PC-9 (cell line): ENCODE measurements around the gene LGI2. TPM values are rescaled to one million over a fixed set of nuclear protein-coding genes. Genes with fewer than 3 reads are reported as not detected.

Source experiments
- BruUV-seq: library from RNA; stranded (reverse); fragments of 400-500 nt; replicated peaks from 2 replicates; lab custom pipeline; 2021; lab: Mats Ljungman, UMichigan
- CTCF ChIA-PET: fragments of 300-600 bp; sonication (Branson Sonifier 250); formaldehyde crosslinking; loops from one replicate; lab custom pipeline; 2022; ENCODE audit warnings: antibody characterized with exemption; lab: Charles Lee
- POLR2A ChIA-PET: fragments of 300-600 bp; sonication (Branson Sonifier 250); formaldehyde crosslinking; loops from one replicate; lab custom pipeline; 2022; ENCODE audit warnings: antibody characterized with exemption; ENCODE audit not compliant: unreplicated experiment; lab: Charles Lee
- DNase-seq, 2 experiments: peaks; one replicate each; pipeline versions ENCODE4 v3.0.0 to v3.0.0-alpha.2; 2015 to 2022; ENCODE audit warnings: mixed read lengths in 1 of 2
- H2AFZ ChIP-seq: fragments of 200-600 bp; sonication (generic); 2 replicates; pipeline ENCODE4 v1.8.1; 2017; ENCODE audit warnings: antibody characterized with exemption
- H3F3A ChIP-seq: fragments of 200-600 bp; sonication (generic); 2 replicates; pipeline ENCODE4 v1.8.1; 2017; ENCODE audit warnings: antibody characterized with exemption, mild to moderate bottlenecking, low read depth; ENCODE audit not compliant: insufficient read depth
- H3K27ac ChIP-seq: fragments of 200-600 bp; sonication (generic); 2 replicates; pipeline ENCODE4 v1.6.1; 2016; ENCODE audit warnings: mixed run types
- H3K27me3 ChIP-seq: fragments of 200-600 bp; sonication (generic); 2 replicates; pipeline ENCODE4 v1.6.1; 2016; ENCODE audit warnings: low read depth, mixed run types; ENCODE audit not compliant: insufficient read depth
- H3K36me3 ChIP-seq: fragments of 200-600 bp; sonication (generic); 2 replicates; pipeline ENCODE4 v1.6.1; 2016; ENCODE audit warnings: low read depth, mixed run types
- H3K4me1 ChIP-seq: fragments of 200-600 bp; sonication (generic); replicated peaks from 2 replicates; pipeline ENCODE4 v1.6.1; 2016; ENCODE audit warnings: mixed run types; ENCODE audit not compliant: insufficient read depth
- H3K4me2 ChIP-seq: fragments of 200-600 bp; sonication (generic); 2 replicates; pipeline ENCODE4 v1.6.1; 2017; ENCODE audit warnings: mixed run types
- H3K4me3 ChIP-seq: fragments of 200-600 bp; sonication (generic); 2 replicates; pipeline ENCODE4 v1.6.1; 2016; ENCODE audit warnings: mixed run types
- H3K79me2 ChIP-seq: fragments of 200-600 bp; sonication (generic); 2 replicates; pipeline ENCODE4 v1.6.1; 2017; ENCODE audit warnings: low read depth, mixed run types
- H3K9me2 ChIP-seq: fragments of 200-600 bp; sonication (generic); 2 replicates; pipeline ENCODE4 v1.8.1; 2017; ENCODE audit warnings: mild to moderate bottlenecking; ENCODE audit not compliant: insufficient read depth
- H3K9me3 ChIP-seq: fragments of 200-600 bp; sonication (generic); 2 replicates; pipeline ENCODE4 v1.8.1; 2016; ENCODE audit warnings: low read depth; ENCODE audit not compliant: insufficient read depth
- H4K20me1 ChIP-seq: fragments of 200-600 bp; sonication (generic); 2 replicates; pipeline ENCODE4 v1.8.1; 2017; ENCODE audit not compliant: insufficient read depth
- CTCF ChIP-seq: fragments of 200-600 bp; sonication (generic); conservative IDR thresholded peaks from 2 replicates; pipeline ENCODE4 v1.6.1; 2017; ENCODE audit warnings: mixed run types, antibody characterized with exemption, mild to moderate bottlenecking, moderate library complexity
- EZH2 ChIP-seq: fragments of 200-600 bp; sonication (generic); IDR thresholded peaks from 2 replicates; pipeline ENCODE4 v1.8.0; 2017; ENCODE audit warnings: antibody characterized with exemption, low read depth
- intact Hi-C: fragments of 100-400 bp; cut with micrococcal nuclease; formaldehyde crosslinking; loops from one replicate; pipeline ENCODE4 v1.10.0; 2022; ENCODE audit not compliant: unreplicated experiment
- total RNA-seq: library from RNA; stranded (reverse); gene quantifications from 2 replicates; pipeline ENCODE4 v1.2.3, GENCODE V29; 2021

The LGI2 gene
- total RNA-seq, 1 experiment from 2014 or later: not detected

DNA sequence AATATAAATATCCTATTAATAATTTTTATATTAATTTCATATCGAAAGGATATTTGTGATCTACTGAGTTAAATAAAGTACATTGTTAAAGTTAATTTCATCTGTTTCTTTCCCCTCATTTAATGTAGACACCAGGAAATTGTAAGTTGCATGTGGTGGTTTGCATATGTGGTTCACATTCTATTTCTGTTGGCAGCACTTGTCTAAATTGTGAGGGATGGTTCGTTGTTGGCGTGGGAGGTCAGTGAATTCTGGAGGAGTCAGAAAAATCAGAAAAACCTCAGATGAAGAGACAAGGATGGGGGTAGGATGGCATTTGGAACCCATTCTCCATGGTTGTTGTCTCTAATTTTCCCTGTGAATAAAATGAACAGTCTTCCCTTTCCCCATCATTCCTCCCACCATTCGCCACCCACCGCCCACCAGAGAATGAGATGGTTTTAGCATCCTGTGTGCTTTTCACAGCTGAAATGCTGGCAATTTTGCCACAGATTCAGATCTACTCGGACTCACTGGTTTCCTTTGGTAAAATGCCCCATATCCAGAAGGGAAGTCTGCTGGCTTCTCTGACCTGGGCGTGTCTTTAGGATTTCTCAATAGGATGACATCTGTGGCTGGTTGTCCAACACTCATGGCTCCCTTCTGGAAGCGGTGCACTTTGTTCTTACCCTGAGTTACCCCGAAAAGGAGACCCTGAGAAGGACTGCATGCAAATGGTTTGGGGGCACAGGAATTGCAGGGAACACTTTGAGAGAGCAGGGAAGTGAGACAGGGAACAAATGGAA, 52.3 kb downstream of the LGI2 start:
- H3K9me3 ChIP-seq: no peaks in the 10 kb centered on the region
- H3K4me1 ChIP-seq: peaks cover 6% of the 10 kb centered on the region
- H3K27me3 ChIP-seq: no peaks in the 10 kb centered on the region
- no peaks in the 10 kb centered on the region for H4K20me1 ChIP-seq
- H3K27ac ChIP-seq: no peak overlapping the region
- intact Hi-C loops: no loop called here
- no TSS peak for BruUV-seq
- H3K4me3 ChIP-seq: no peak overlapping the region
- POLR2A ChIA-PET: no interaction called here
- TF ChIP-seq EZH2 (no peak), CTCF (no peak)
- no peaks in the 10 kb centered on the region for H3K9me2 ChIP-seq
- H3K4me2 ChIP-seq: no peak overlapping the region
- H3K79me2 ChIP-seq: no peaks in the 10 kb centered on the region
- DNase-seq: no peak
- H3K36me3 ChIP-seq: no peaks in the 10 kb centered on the region
- no peak overlapping the region for H2AFZ ChIP-seq
- CTCF ChIA-PET: no interaction called here
- H3F3A ChIP-seq: peaks cover 6% of the 10 kb centered on the region; the same call in 1 of the 2 replicates

DNA sequence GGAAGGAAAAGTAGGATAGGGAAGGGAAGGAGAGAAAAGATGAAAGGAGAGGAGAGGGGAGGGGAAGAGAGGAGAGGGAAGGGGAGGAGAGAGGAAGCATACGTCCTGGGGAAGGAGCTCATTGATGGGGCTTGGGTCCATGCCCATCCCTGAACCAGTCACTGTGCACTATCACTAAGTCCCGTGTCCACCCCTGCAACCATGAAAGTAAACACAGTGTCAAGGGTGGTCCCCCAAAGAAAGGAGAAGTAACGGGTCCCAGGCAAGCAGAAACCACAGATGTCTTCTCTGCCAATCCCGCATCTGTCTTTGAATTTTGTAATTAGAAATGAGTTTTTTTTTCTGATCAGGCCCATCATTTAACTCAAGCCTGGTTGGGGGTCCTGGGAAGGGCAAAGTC, 55.2 kb downstream of the LGI2 start:
- CTCF ChIA-PET: no interaction called here
- H3K9me3 ChIP-seq: no peaks in the 10 kb centered on the region

More for the DNA sequence above, 55.2 kb downstream of the LGI2 start:
- no peak for DNase-seq
- H3K4me2 ChIP-seq: no peak overlapping the region
- H3K79me2 ChIP-seq: no peaks in the 10 kb centered on the region
- no peak overlapping the region for H3K4me3 ChIP-seq
- TF ChIP-seq EZH2: no peak
- TF ChIP-seq CTCF: no peak
- no peaks in the 10 kb centered on the region for H3K36me3 ChIP-seq
- H3F3A ChIP-seq: peaks cover 13% of the 10 kb centered on the region; the same call in 1 of the 2 replicates
- POLR2A ChIA-PET: no interaction called here
- H2AFZ ChIP-seq: no peak overlapping the region
- BruUV-seq: no TSS peak
- H3K9me2 ChIP-seq: no peaks in the 10 kb centered on the region
- H4K20me1 ChIP-seq: no peaks in the 10 kb centered on the region
- no peak overlapping the region for H3K27ac ChIP-seq
- H3K4me1 ChIP-seq: peaks cover 36% of the 10 kb centered on the region
- no peaks in the 10 kb centered on the region for H3K27me3 ChIP-seq
- intact Hi-C loops: no loop called here
